Neuronal stem cell (in vitro differentiated cells): ENCODE results near the gene CACNG1.

Experiments
- DNase-seq: peaks from one replicate; pipeline ENCODE4 v3.0.0-alpha.2; 2013; ENCODE audit warnings: low spot score
- H2AFZ ChIP-seq: one replicate; pipeline ENCODE4 v1.6.1; 2013; ENCODE audit warnings: mild to moderate bottlenecking, low read length, inconsistent platforms
- H2AK5ac ChIP-seq: 2 replicates; pipeline ENCODE4 v1.6.1; 2013; ENCODE audit warnings: low read depth, mild to moderate bottlenecking, inconsistent platforms, low read length, moderate library complexity, mixed read lengths
- H2BK120ac ChIP-seq: 2 replicates; pipeline ENCODE4 v1.6.1; 2013; ENCODE audit warnings: low read depth, mild to moderate bottlenecking, inconsistent platforms, low read length, moderate library complexity, mixed read lengths
- H2BK12ac ChIP-seq: one replicate; pipeline ENCODE4 v1.6.1; 2013; ENCODE audit warnings: low read length, inconsistent platforms
- H2BK15ac ChIP-seq: 2 replicates; pipeline ENCODE4 v1.6.1; 2013; ENCODE audit warnings: mild to moderate bottlenecking, low read length, inconsistent platforms, mixed read lengths
- H2BK5ac ChIP-seq: one replicate; pipeline ENCODE4 v1.6.1; 2013; ENCODE audit warnings: inconsistent platforms, mild to moderate bottlenecking, low read length, moderate library complexity
- H3K14ac ChIP-seq: one replicate; pipeline ENCODE4 v1.6.1; 2013; ENCODE audit warnings: low read length, inconsistent platforms
- H3K18ac ChIP-seq: 2 replicates; pipeline ENCODE4 v1.6.1; 2013; ENCODE audit warnings: low read length, inconsistent platforms
- H3K23ac ChIP-seq: 2 replicates; pipeline ENCODE4 v1.6.1; 2013; ENCODE audit warnings: low read depth, mild to moderate bottlenecking, mixed read lengths, low read length, inconsistent platforms; ENCODE audit not compliant: poor library complexity
- H3K27ac ChIP-seq: replicated peaks from 3 replicates; pipeline ENCODE4 v1.5.1; 2013; ENCODE audit warnings: low read length, inconsistent platforms
- H3K27me3 ChIP-seq, 3 experiments: 2 replicates each; pipeline ENCODE4 v1.6.1; 2013; ENCODE audit warnings: low read length in 3 of 3, mild to moderate bottlenecking in 2 of 3, inconsistent platforms in 1 of 3, low read depth in 1 of 3, mixed read lengths in 1 of 3, moderate library complexity in 1 of 3; ENCODE audit not compliant: control insufficient read depth in 3 of 3, insufficient read depth in 3 of 3
- H3K36me3 ChIP-seq, 2 donors: replicated peaks in 1 of 2; 2 replicates each; pipeline ENCODE4 v1.6.1; 2013; ENCODE audit warnings: low read length in 2 of 2; ENCODE audit not compliant: control insufficient read depth in 2 of 2, insufficient read depth in 2 of 2
- H3K4ac ChIP-seq: 2 replicates; pipeline ENCODE4 v1.6.1; 2013; ENCODE audit warnings: inconsistent platforms, mild to moderate bottlenecking, low read length, moderate library complexity
- H3K4me1 ChIP-seq, 2 donors: 1 replicate in 1 of 2; 2 replicates in 1 of 2; pipeline ENCODE4 v1.6.1; 2013; ENCODE audit warnings: low read length in 2 of 2, low read depth in 1 of 2; ENCODE audit not compliant: control insufficient read depth in 2 of 2, insufficient read depth in 1 of 2
- H3K4me2 ChIP-seq: one replicate; pipeline ENCODE4 v1.6.1; 2013; ENCODE audit warnings: mild to moderate bottlenecking, low read length, inconsistent platforms; ENCODE audit not compliant: insufficient read depth, poor library complexity, severe bottlenecking
- H3K4me3 ChIP-seq, 2 donors: 2 replicates each; pipeline ENCODE4 v1.5.1; 2013; ENCODE audit warnings: low read length in 2 of 2, mild to moderate bottlenecking in 2 of 2, inconsistent platforms in 1 of 2, moderate library complexity in 1 of 2
- H3K79me1 ChIP-seq: one replicate; pipeline ENCODE4 v1.6.1; 2013; ENCODE audit warnings: low read depth, mild to moderate bottlenecking, inconsistent platforms, low read length, moderate library complexity
- H3K9ac ChIP-seq: one replicate; pipeline ENCODE4 v1.6.1; 2013; ENCODE audit warnings: mild to moderate bottlenecking, low read depth, low read length, inconsistent platforms; ENCODE audit not compliant: poor library complexity
- H3K9me3 ChIP-seq, 2 donors: replicated peaks in 1 of 2; 2 replicates each; pipeline versions ENCODE3 to v1.6.1; 2013; ENCODE audit warnings: low read length in 2 of 2, mild to moderate bottlenecking in 2 of 2, inconsistent platforms in 1 of 2, low read depth in 1 of 2, mixed read lengths in 1 of 2, moderate library complexity in 1 of 2; ENCODE audit not compliant: control insufficient read depth in 2 of 2, insufficient read depth in 1 of 2
- H4K8ac ChIP-seq: one replicate; pipeline ENCODE4 v1.6.1; 2013; ENCODE audit warnings: low read depth, mild to moderate bottlenecking, inconsistent platforms, low read length, moderate library complexity
- H4K91ac ChIP-seq: one replicate; pipeline ENCODE4 v1.6.1; 2013; ENCODE audit warnings: low read length, low read depth, mild to moderate bottlenecking, inconsistent platforms; ENCODE audit not compliant: poor library complexity
- WGBS, 2 donors: extraction: QIAGEN DNeasy Blood & Tissue Kit; methylation state at CpG; one replicate each; pipeline ENCODE4 v1.1.7; 2013; ENCODE audit warnings: missing lambda C conversion rate in 2 of 2, mixed read lengths in 1 of 2; ENCODE audit not compliant: insufficient read length in 2 of 2, insufficient replicate concordance in 1 of 2; ENCODE audit errors: extremely low coverage in 2 of 2; 5-methylcytosine and 5-hydroxymethylcytosine counted together

Gene CACNG1

DNA sequence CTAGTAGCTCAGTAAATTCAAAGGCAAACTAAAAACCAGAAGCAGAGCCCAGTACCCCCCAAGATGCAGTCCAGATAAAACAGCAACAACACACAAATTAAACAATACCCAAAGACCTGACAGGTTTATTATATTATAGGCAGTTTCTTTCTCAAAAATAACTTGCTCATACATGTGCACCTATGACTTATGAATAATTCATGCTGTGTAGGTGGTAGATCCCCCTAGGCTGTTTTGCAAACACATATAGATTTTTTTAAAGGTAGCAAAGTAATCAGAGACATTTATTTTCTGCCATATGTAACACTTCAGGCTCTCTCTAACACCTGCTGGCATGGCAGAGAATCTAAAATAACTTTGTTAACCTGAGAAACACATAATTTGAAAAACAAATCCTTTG, 27.2 kb downstream of the CACNG1 start:
- H3K27ac ChIP-seq = no peak overlapping the region
- peaks cover 2 to 10% of the 10 kb centered on the region in 2 donors for H3K9me3 ChIP-seq
- no peak overlapping the region for H3K14ac ChIP-seq
- peaks cover 0 to 9% of the 10 kb centered on the region in 2 donors for H3K4me1 ChIP-seq
- no peak overlapping the region for H2BK15ac ChIP-seq
- no peak overlapping the region for H3K23ac ChIP-seq
- no peak overlapping the region for H4K8ac ChIP-seq
- no peak overlapping the region for H2BK120ac ChIP-seq
- H3K4me3 ChIP-seq = no peak overlapping the region
- no peak for DNase-seq
- H2BK5ac ChIP-seq = no peak overlapping the region
- H2AK5ac ChIP-seq = no peak overlapping the region
- no peak overlapping the region for H3K9ac ChIP-seq
- no peak overlapping the region for H3K4ac ChIP-seq
- H3K27me3 ChIP-seq = no peaks in the 10 kb centered on the region
- no peak overlapping the region for H4K91ac ChIP-seq
- H2AFZ ChIP-seq = no peak overlapping the region
- no peak overlapping the region for H2BK12ac ChIP-seq
- H3K79me1 ChIP-seq = peaks cover 2% of the 10 kb centered on the region
- no peak overlapping the region for H3K18ac ChIP-seq
- peaks cover 0 to 18% of the 10 kb centered on the region in 2 donors for H3K36me3 ChIP-seq
- no peak overlapping the region for H3K4me2 ChIP-seq

DNA sequence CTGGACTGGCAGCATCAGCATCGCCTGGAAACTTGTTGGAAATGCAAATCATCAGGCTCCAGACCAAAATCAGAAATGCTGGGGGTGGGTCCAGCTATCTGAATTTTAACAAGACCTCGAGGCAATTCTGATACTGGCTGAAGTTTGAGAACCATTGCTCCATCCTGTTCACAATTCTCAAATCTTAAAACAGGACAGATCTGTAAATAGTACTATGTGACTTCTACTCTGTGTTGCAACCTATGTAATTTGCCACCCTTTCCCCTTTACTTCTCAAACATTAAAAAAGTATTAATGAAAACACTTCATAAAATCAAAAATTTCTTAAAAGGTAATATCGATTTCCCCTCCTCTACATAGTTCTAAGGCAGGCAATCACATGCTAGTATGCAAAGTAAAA, 28.5 kb downstream of the CACNG1 start:
- no peak overlapping the region for H2BK12ac ChIP-seq
- no peak overlapping the region for H3K23ac ChIP-seq
- peaks cover 0 to 9% of the 10 kb centered on the region in 2 donors for H3K4me1 ChIP-seq
- H3K27ac ChIP-seq = no peak overlapping the region
- H3K4ac ChIP-seq = no peak overlapping the region
- no peak overlapping the region for H3K9ac ChIP-seq
- H2BK120ac ChIP-seq = no peak overlapping the region
- H3K27me3 ChIP-seq = no peaks in the 10 kb centered on the region
- H3K4me2 ChIP-seq = no peak overlapping the region
- H2BK15ac ChIP-seq = no peak overlapping the region
- no peak for DNase-seq
- peaks cover 2% of the 10 kb centered on the region for H3K79me1 ChIP-seq
- WGBS, 2 donors = no CpG with 5 or more reads among the region's 3 CpGs
- H3K36me3 ChIP-seq = peaks cover 0 to 29% of the 10 kb centered on the region in 2 donors
- no peak overlapping the region for H4K8ac ChIP-seq
- no peak overlapping the region for H3K18ac ChIP-seq
- H4K91ac ChIP-seq = no peak overlapping the region
- H3K9me3 ChIP-seq = peaks cover 2 to 10% of the 10 kb centered on the region in 2 donors
- no peak overlapping the region for H2BK5ac ChIP-seq
- H2AK5ac ChIP-seq = no peak overlapping the region
- H2AFZ ChIP-seq = no peak overlapping the region
- H3K4me3 ChIP-seq = no peak overlapping the region
- H3K14ac ChIP-seq = no peak overlapping the region

DNA sequence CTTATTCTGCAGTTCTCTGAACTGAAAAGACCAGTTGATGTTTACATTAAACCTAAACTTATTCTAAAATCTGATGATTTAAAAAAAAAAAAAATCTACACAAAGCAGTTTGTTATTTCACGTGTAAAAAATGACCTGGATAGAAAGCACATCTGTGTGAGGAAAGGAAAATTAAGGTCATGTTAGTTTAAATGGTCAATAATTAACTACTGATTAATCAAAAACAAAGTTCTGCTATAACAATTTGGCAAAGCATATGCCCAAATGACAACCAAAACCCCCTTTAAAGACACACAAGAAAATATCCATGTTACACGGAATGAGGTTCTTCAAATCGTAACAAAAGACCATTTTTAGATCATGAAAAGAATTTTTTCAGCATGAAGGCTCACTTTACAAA, 30.4 kb downstream of the CACNG1 start:
- H3K36me3 ChIP-seq = peaks cover 4 to 40% of the 10 kb centered on the region in 2 donors
- no peak overlapping the region for H3K4me2 ChIP-seq
- no peak overlapping the region for H3K27ac ChIP-seq
- H3K79me1 ChIP-seq = peaks cover 2% of the 10 kb centered on the region
- H3K4me1 ChIP-seq = peaks cover 0 to 2% of the 10 kb centered on the region in 2 donors
- no peak overlapping the region for H2AFZ ChIP-seq
- H4K91ac ChIP-seq = no peak overlapping the region
- no peak overlapping the region for H2BK12ac ChIP-seq
- no peak overlapping the region for H2AK5ac ChIP-seq
- H3K14ac ChIP-seq = no peak overlapping the region
- WGBS, 2 donors = no CpG with 5 or more reads among the region's 3 CpGs
- H3K18ac ChIP-seq = no peak overlapping the region
- no peak overlapping the region for H3K4me3 ChIP-seq
- no peak overlapping the region for H2BK15ac ChIP-seq
- no peak overlapping the region for H2BK5ac ChIP-seq
- H3K23ac ChIP-seq = no peak overlapping the region
- no peak overlapping the region for H4K8ac ChIP-seq
- H3K9ac ChIP-seq = no peak overlapping the region
- no peak overlapping the region for H2BK120ac ChIP-seq
- no peak for DNase-seq
- H3K9me3 ChIP-seq = peaks cover 2 to 10% of the 10 kb centered on the region in 2 donors
- no peak overlapping the region for H3K4ac ChIP-seq
- no peaks in the 10 kb centered on the region for H3K27me3 ChIP-seq

DNA sequence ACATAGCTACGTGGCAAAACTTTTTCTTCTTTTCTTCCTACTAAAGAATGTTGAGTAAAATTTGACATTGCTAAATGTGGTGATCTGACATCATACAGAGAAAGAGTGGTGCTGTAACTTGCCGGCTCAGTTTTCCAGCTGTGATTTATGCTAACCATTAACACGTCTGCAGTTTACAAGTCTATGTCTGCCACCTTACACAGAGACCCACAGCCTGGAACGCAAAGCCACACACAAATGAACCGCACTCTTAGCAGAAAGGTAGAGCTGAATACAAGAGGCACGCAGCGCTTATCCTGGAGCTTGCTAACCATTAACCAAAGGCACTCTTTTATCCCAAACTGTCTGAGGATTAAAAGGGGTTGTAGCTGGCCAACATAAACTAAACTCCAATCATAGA, 31.9 kb downstream of the CACNG1 start:
- no CpG with 5 or more reads among the region's 7 CpGs for WGBS, 2 donors
- H3K9ac ChIP-seq = peak overlapping the region; percentile 38
- H3K4me3 ChIP-seq = no peak overlapping the region

More for the DNA sequence above, 31.9 kb downstream of the CACNG1 start:
- no peak overlapping the region for H2AK5ac ChIP-seq
- no peak overlapping the region for H2AFZ ChIP-seq
- no peak overlapping the region for H2BK5ac ChIP-seq
- no peak overlapping the region for H3K4me2 ChIP-seq
- no peak overlapping the region for H3K4ac ChIP-seq
- no peak for DNase-seq
- H3K9me3 ChIP-seq = peaks cover 2 to 6% of the 10 kb centered on the region in 2 donors
- H2BK12ac ChIP-seq = no peak overlapping the region
- H4K8ac ChIP-seq = no peak overlapping the region
- H3K36me3 ChIP-seq = peaks cover 4 to 40% of the 10 kb centered on the region in 2 donors
- no peak overlapping the region for H3K14ac ChIP-seq
- peaks cover 2% of the 10 kb centered on the region for H3K79me1 ChIP-seq
- H3K27me3 ChIP-seq = no peaks in the 10 kb centered on the region
- no peak overlapping the region for H2BK15ac ChIP-seq
- H3K18ac ChIP-seq = no peak overlapping the region
- no peak overlapping the region for H3K23ac ChIP-seq
- H2BK120ac ChIP-seq = no peak overlapping the region
- peaks cover 0 to 2% of the 10 kb centered on the region in 2 donors for H3K4me1 ChIP-seq
- no peak overlapping the region for H3K27ac ChIP-seq
- H4K91ac ChIP-seq = no peak overlapping the region
